ENCODE results near the gene ARF5. TPM values are rescaled to one million over a fixed set of nuclear protein-coding genes. Genes with fewer than 3 reads are reported as not detected.

Gene ARF5
- total RNA-seq, 1 experiment from 2014 or later, result 163 TPM

DNA sequence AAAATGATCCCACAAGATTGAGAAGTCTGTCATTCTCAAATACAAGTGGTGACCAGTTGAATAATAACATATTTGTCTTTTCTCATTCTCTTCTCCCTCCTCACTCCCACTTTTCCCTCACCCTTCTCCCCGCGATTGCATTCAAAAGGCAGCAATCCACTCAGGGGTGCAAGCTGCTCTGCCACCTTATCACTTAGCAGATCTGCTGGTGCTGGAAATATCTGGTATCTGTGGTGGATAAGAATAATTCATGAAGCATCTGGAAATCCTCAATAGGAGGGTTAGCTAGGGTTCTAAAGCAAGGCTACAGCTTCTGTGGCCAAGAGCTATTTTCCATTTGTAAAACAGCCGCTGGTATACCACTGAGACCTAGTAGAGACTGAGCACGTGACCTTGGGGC is 46.7 kb upstream of the ARF5 start:
- no peaks in the 10 kb centered on the region for H4K20me1 ChIP-seq (ENCODE audit: low read length)
- intact Hi-C loops (cut with micrococcal nuclease), result no loop called here
- BruUV-seq (replicated peaks), result no TSS peak
- H2AFZ ChIP-seq (ENCODE audit: low read length), result no peak overlapping the region
- TF ChIP-seq, protein P1, sequence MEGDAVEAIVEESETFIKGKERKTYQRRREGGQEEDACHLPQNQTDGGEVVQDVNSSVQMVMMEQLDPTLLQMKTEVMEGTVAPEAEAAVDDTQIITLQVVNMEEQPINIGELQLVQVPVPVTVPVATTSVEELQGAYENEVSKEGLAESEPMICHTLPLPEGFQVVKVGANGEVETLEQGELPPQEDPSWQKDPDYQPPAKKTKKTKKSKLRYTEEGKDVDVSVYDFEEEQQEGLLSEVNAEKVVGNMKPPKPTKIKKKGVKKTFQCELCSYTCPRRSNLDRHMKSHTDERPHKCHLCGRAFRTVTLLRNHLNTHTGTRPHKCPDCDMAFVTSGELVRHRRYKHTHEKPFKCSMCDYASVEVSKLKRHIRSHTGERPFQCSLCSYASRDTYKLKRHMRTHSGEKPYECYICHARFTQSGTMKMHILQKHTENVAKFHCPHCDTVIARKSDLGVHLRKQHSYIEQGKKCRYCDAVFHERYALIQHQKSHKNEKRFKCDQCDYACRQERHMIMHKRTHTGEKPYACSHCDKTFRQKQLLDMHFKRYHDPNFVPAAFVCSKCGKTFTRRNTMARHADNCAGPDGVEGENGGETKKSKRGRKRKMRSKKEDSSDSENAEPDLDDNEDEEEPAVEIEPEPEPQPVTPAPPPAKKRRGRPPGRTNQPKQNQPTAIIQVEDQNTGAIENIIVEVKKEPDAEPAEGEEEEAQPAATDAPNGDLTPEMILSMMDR (conservative IDR thresholded peaks at IDR 0.05; ENCODE audit: low read depth, low read length), result no peak
- no peak for TF ChIP-seq EZH2phosphoT487 (IDR thresholded peaks at IDR 0.05; ENCODE audit: borderline replicate concordance, low read length)
- no peak for TF ChIP-seq EZH2 (IDR thresholded peaks at IDR 0.05; ENCODE audit: low read length, unreplicated experiment)
- DNase-seq (no peak), ATAC-seq (no peak)
- no peaks in the 10 kb centered on the region for H3K9me2 ChIP-seq (replicated peaks; ENCODE audit: low read length)
- H3K9ac ChIP-seq (ENCODE audit: low read length), result no peak overlapping the region
- H3K4me1 ChIP-seq (ENCODE audit: insufficient read depth, low read length), result no peaks in the 10 kb centered on the region
- H3F3A ChIP-seq (ENCODE audit: low read length, unreplicated experiment), result no peaks in the 10 kb centered on the region
- H3K27ac ChIP-seq (ENCODE audit: low read length), result no peak overlapping the region
- POLR2A ChIA-PET (ENCODE audit: unreplicated experiment), result no interaction called here
- H3K4me2 ChIP-seq (ENCODE audit: low read length), result no peak overlapping the region
- CTCF ChIA-PET, result no interaction called here
- H3K27me3 ChIP-seq (ENCODE audit: low read length), result peaks cover 28% of the 10 kb centered on the region
- no peak overlapping the region for H3K4me3 ChIP-seq (ENCODE audit: low read length)
- no peaks in the 10 kb centered on the region for H3K9me3 ChIP-seq (ENCODE audit: low read length)
- H3K79me2 ChIP-seq (ENCODE audit: low read length), result no peaks in the 10 kb centered on the region
- H3K36me3 ChIP-seq (ENCODE audit: low read depth, low read length), result no peaks in the 10 kb centered on the region

DNA sequence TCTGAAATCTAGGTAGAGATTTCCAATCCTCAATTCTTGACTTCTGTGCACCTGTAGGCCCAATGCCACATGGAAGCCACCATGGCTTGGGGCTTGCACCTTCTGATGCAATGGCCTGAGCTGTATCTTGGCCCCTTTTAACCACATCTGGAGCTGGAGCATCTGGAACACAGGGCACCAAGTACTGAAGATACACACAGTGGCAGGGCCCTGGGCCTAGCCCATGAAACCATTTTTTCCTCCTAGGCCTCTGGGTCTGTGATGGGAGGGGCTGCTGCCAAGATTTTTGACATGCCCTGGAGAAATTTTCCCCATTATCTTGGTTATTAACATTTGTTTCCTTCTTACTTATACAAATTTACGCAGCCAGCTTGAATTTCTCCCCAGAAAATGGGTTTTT is 41.9 kb upstream of the ARF5 start:
- Histone ChIP-seq H3K27me3 (ENCODE audit: low read length) (no peaks in the 10 kb centered on the region), H3K9ac (ENCODE audit: low read length) (no peak overlapping the region), H2AFZ (ENCODE audit: low read length) (no peak overlapping the region), H3K4me1 (ENCODE audit: insufficient read depth, low read length) (no peaks in the 10 kb centered on the region), H3K4me2 (ENCODE audit: low read length) (no peak overlapping the region), H3K9me3 (ENCODE audit: low read length) (no peaks in the 10 kb centered on the region), H3F3A (ENCODE audit: low read length, unreplicated experiment) (no peaks in the 10 kb centered on the region), H3K4me3 (ENCODE audit: low read length) (no peak overlapping the region), H3K79me2 (ENCODE audit: low read length) (no peaks in the 10 kb centered on the region), H3K36me3 (ENCODE audit: low read depth, low read length) (no peaks in the 10 kb centered on the region), H4K20me1 (ENCODE audit: low read length) (no peaks in the 10 kb centered on the region), H3K9me2 (replicated peaks; ENCODE audit: low read length) (no peaks in the 10 kb centered on the region), H3K27ac (ENCODE audit: low read length) (no peak overlapping the region)
- DNase-seq (no peak), ATAC-seq (no peak)
- intact Hi-C loops (cut with micrococcal nuclease), result no loop called here
- ChIA-PET POLR2A (ENCODE audit: unreplicated experiment) (no interaction called here), CTCF (no interaction called here)
- BruUV-seq (replicated peaks), result no TSS peak
- no peak for TF ChIP-seq EZH2 (IDR thresholded peaks at IDR 0.05; ENCODE audit: low read length, unreplicated experiment)
- TF ChIP-seq, protein P1 (conservative IDR thresholded peaks at IDR 0.05; ENCODE audit: low read depth, low read length), result no peak
- no peak for TF ChIP-seq EZH2phosphoT487 (IDR thresholded peaks at IDR 0.05; ENCODE audit: borderline replicate concordance, low read length)

DNA sequence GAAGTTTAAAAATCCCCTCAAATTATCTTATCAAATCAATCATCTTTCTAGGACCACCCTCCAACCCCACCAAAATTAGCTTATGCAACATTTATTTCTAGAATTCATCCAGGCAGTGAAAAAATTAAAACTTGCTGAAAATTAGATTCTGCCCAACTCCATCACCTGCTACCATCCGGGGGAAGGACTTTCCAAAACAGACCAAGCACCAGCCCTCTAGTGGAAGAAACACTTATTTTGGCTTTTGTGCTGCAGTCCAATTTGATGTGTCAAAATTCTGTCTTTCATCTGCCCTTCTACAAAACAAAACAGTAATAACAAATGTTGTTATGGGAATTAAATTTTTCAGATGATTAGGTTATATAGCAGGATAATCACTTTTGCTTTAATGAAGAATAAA is 38.0 kb upstream of the ARF5 start:
- POLR2A ChIA-PET (ENCODE audit: unreplicated experiment), result no interaction called here
- no TSS peak for BruUV-seq (replicated peaks)
- Histone ChIP-seq H3K4me1 (ENCODE audit: insufficient read depth, low read length) (no peaks in the 10 kb centered on the region), H2AFZ (ENCODE audit: low read length) (no peak overlapping the region), H4K20me1 (ENCODE audit: low read length) (no peaks in the 10 kb centered on the region), H3F3A (ENCODE audit: low read length, unreplicated experiment) (no peaks in the 10 kb centered on the region), H3K27ac (ENCODE audit: low read length) (no peak overlapping the region), H3K9ac (ENCODE audit: low read length) (no peak overlapping the region), H3K4me2 (ENCODE audit: low read length) (no peak overlapping the region), H3K27me3 (ENCODE audit: low read length) (no peaks in the 10 kb centered on the region), H3K79me2 (ENCODE audit: low read length) (no peaks in the 10 kb centered on the region), H3K9me2 (replicated peaks; ENCODE audit: low read length) (no peaks in the 10 kb centered on the region), H3K9me3 (ENCODE audit: low read length) (no peaks in the 10 kb centered on the region), H3K4me3 (ENCODE audit: low read length) (no peak overlapping the region), H3K36me3 (ENCODE audit: low read depth, low read length) (no peaks in the 10 kb centered on the region)
- CTCF ChIA-PET, result no interaction called here
- ATAC-seq (peak; percentile 38; the same call in 1 of the 2 replicates), DNase-seq (peak; percentile 2)
- TF ChIP-seq, protein P1 (conservative IDR thresholded peaks at IDR 0.05; ENCODE audit: low read depth, low read length), result peak; percentile 52
- no peak for TF ChIP-seq EZH2phosphoT487 (IDR thresholded peaks at IDR 0.05; ENCODE audit: borderline replicate concordance, low read length)
- no peak for TF ChIP-seq EZH2 (IDR thresholded peaks at IDR 0.05; ENCODE audit: low read length, unreplicated experiment)
- intact Hi-C loops (cut with micrococcal nuclease), result no loop called here
